Measurements from ENCODE around the gene GATAD2A.

GATAD2A gene

DNA sequence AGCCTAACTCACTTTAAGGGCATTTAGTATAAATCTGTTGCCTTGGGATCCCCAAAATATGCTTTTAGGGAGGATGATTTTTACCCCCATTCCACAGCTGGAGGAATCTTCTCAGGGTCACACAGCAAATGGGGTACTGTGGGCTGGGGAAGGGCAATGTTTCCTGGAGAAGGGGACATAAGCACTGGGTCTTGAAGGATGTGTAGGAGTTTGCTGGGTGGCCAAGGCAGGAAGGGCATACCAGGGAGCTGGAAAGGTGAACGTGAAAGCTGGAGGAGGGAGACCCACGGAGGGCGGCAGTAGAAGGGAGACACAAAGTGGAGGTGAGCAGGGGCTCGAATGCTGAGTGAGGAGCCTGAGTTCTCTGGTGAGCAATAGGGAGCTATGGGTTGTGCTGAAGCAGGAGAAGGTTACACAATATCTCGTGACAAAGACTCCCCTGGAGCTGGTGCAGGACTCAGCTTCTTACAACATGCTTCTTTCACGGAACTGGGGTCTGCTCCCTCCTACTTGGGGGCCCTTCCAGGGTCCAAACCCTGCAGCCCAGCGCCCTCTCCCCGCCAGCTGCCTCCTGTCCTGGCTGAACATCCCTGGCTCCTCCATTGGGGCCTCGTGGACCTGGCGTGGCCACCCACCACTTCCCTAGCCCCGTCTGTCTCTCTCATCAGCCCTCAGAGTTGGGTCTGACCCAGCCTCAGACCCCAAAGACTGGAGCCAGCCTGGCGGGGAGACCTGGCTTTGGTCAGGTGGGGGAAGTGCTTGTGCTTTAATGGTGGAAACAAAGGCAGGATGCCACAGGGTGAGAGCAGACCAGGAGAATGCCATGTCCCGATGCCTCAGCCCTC lies 143.7 kb downstream of the GATAD2A start:
- no peak for DNase-seq (ENCODE audit: low read depth, low spot score)
- H3K4me3 ChIP-seq (ENCODE audit: low read depth, low read length) = no peak overlapping the region
- TF ChIP-seq, protein P1, sequence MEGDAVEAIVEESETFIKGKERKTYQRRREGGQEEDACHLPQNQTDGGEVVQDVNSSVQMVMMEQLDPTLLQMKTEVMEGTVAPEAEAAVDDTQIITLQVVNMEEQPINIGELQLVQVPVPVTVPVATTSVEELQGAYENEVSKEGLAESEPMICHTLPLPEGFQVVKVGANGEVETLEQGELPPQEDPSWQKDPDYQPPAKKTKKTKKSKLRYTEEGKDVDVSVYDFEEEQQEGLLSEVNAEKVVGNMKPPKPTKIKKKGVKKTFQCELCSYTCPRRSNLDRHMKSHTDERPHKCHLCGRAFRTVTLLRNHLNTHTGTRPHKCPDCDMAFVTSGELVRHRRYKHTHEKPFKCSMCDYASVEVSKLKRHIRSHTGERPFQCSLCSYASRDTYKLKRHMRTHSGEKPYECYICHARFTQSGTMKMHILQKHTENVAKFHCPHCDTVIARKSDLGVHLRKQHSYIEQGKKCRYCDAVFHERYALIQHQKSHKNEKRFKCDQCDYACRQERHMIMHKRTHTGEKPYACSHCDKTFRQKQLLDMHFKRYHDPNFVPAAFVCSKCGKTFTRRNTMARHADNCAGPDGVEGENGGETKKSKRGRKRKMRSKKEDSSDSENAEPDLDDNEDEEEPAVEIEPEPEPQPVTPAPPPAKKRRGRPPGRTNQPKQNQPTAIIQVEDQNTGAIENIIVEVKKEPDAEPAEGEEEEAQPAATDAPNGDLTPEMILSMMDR (IDR thresholded peaks at IDR 0.05; ENCODE audit: insufficient read depth, low read length, missing control alignments) = no peak
- CTCF ChIA-PET = interaction anchor here (0.9 to 11.6 kb wide), 5 partner anchors 19 to 95 kb away, joined by 3 to 142 read pairs (median 25); partner anchors contain the start of genes GMIP and YJEFN3
- POLR2A ChIA-PET = interaction anchor here (1.0 kb wide), 1 partner anchor 17 kb away, joined by 3 read pairs; no protein-coding TSS in a partner anchor

DNA sequence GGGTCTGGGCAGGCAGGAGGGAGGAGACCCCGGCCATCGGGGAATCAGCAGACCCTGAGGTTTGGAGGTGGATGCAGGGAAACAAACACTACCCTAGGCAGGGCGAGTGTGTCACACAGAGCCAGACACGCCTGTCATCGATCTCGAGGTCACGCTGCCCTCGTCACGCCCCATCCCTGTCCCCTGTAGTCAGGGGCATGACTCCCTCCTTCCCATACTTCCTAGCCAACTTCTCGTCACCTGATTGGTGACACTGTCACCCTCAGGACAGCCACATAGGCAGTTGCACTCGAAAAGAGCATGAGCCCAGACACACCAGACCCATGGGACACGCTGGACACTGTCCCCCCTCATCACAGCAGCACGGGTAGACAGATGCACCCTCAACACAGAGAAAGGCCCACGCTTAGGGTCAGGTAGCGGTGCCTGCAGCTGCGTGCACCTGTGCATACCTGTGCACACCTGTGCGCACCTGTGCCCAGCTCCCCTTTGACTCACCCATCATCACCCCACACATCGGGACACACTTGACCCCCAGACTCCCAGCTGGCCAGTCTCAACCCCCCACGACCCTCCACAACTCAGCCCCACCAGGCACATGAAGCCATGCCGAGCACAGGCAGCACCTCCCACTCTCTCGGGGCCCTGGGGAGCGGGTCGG lies 144.5 kb downstream of the GATAD2A start:
- CTCF ChIA-PET = interaction anchor here (0.9 to 11.6 kb wide), 7 partner anchors 9 to 94 kb away, joined by 3 to 142 read pairs (median 25); partner anchors contain the start of genes GMIP and YJEFN3
- no peak overlapping the region for H3K4me3 ChIP-seq (ENCODE audit: low read depth, low read length)
- POLR2A ChIA-PET = no interaction called here
- DNase-seq (ENCODE audit: low read depth, low spot score) = no peak
- TF ChIP-seq, protein P1 (IDR thresholded peaks at IDR 0.05; ENCODE audit: insufficient read depth, low read length, missing control alignments) = no peak

DNA sequence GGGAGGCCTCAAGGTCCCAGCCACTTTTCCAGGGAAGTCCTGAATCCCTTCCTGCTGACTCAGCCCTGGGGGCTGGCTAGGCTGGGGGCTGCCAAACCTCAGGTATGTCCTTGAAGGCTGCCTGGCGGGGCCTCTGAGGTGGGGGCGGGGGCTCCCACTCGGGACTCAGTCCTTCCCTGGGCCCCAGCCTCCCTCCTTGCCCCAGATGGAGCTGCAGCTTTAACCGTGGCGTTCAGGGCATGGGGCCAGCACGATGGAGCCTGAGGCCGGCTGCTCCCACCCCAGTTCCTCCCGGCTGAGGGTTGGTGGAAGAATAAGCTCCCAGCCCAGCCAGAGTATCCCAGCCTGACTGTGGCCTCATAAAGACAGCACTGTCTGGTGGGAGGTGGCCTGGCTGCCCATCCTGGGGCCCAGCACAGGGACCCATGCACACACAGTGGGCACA lies 145.0 kb downstream of the GATAD2A start:
- TF ChIP-seq, protein P1 (IDR thresholded peaks at IDR 0.05; ENCODE audit: insufficient read depth, low read length, missing control alignments) = no peak
- CTCF ChIA-PET = interaction anchor here (0.9 to 11.6 kb wide), 8 partner anchors 10 to 94 kb away, joined by 3 to 142 read pairs (median 16); partner anchors contain the start of genes GMIP, NDUFA13 and YJEFN3
- POLR2A ChIA-PET = no interaction called here
- no peak overlapping the region for H3K4me3 ChIP-seq (ENCODE audit: low read depth, low read length)
- DNase-seq (ENCODE audit: low read depth, low spot score) = no peak

DNA sequence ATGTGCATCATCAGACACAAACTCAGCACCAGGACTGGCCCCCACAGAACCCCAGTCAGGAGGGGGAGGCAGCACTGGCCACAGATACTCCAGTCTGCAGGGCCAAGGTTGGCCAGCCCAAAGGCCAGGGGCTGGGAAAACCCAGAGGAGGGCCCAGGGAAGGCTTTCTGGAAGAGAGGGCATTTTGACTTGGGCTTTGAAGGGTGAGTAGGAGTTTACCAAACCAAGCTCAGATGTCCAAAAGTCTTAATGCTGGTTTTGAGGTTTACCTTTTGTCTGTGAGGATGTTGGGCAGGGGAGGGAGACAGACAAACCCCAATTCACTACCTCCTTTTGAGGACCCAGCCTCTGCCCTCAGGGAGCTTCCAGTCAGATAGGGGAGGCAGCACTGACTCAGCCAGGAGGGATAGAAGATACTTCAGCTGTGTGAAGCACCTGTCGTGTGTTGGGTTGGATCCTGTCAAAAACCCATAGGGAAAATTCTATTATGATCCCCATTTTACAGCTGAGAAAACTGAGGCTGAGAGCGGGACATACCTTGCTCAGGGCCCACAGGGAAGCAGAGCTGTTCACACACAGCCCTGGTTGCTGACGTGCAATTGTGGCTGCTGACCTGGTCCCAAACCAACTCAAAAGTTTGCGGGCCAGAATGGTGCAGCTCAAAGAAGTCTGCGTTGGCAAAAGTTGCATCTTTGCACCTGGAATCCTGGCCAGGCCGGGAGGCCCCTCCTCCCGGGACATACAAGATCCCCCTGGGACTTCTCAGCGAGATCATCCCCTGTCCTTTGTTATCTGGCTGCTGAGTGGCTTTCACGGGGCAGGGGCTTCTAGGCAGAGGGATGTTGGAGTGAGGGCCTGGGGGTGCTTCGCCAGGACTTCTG lies 145.7 kb downstream of the GATAD2A start:
- DNase-seq (ENCODE audit: low read depth, low spot score) = no peak
- ChIA-PET CTCF (interaction anchor here (0.8 to 11.6 kb wide), 11 partner anchors 10 to 93 kb away, joined by 3 to 142 read pairs (median 8); partner anchors contain the start of genes GMIP, NDUFA13 and YJEFN3), POLR2A (no interaction called here)
- TF ChIP-seq, protein P1 (IDR thresholded peaks at IDR 0.05; ENCODE audit: insufficient read depth, low read length, missing control alignments) = no peak
- no peak overlapping the region for H3K4me3 ChIP-seq (ENCODE audit: low read depth, low read length)

DNA sequence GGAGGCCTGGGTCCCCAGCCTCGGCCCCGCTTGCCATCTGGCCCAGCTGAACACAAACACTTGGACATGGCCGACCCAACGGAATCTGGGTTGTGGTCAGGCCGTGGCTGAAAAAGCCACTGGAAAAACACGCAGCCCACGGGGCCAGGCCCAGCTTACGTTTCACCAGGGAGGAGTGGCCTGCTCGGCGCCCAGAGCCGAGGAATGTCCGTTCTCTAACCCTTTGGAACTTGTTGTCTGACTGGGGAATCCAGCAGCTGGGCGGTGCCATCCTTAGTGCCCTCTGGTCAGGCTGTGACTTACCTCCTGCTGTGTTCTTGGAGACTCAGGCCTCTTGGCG lies 146.3 kb downstream of the GATAD2A start:
- H3K4me3 ChIP-seq (ENCODE audit: low read depth, low read length) = no peak overlapping the region
- DNase-seq (ENCODE audit: low read depth, low spot score) = no peak
- TF ChIP-seq, protein P1 (IDR thresholded peaks at IDR 0.05; ENCODE audit: insufficient read depth, low read length, missing control alignments) = no peak
- CTCF ChIA-PET = interaction anchor here (0.8 to 11.6 kb wide), 14 partner anchors 9 to 92 kb away, joined by 3 to 142 read pairs (median 11); partner anchors contain the start of genes GMIP and YJEFN3
- POLR2A ChIA-PET = no interaction called here

Measured in AG04449 (cell line).